ENCODE data around the gene DEFB132. TPM values are rescaled to one million over a fixed set of nuclear protein-coding genes. Genes with fewer than 3 reads are reported as not detected.
"Not testable (repeated sequence)": the region's sequence is repeated elsewhere in the genome, so short reads cannot be mapped to it uniquely, and the experiment has no call there.

DEFB132 gene, protein sequence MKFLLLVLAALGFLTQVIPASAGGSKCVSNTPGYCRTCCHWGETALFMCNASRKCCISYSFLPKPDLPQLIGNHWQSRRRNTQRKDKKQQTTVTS
- polyA plus RNA-seq (2013, experiment 1 of 2; ENCODE audit: insufficient read length), result not detected
- polyA plus RNA-seq (2013, experiment 2 of 2; ENCODE audit: insufficient read length), result not detected

DNA sequence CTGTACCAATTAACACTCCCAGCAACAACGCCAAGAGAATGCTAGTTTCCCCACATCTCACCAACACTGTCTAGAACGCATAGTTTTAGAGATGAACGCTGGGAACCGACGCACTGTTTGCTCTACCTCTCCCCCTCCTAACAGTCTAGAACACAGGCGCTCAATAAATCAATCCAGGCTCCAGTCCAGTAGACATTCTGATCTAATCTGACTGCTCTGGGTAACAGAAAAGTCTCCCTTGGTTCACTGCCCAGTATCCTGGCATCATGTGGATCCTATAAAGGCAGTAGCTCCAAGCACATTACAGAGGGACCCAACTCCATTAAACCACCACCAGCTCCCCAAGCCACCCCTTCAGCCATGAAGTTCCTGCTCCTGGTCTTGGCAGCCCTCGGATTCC is at the start of gene DEFB132:
Gene DEFB132, plus strand, starts transcription at position 306 of the 400 bp plus-strand sequence. Its CDS starts 55 bp downstream, at position 361.
- DNase-seq, result no peak

DNA sequence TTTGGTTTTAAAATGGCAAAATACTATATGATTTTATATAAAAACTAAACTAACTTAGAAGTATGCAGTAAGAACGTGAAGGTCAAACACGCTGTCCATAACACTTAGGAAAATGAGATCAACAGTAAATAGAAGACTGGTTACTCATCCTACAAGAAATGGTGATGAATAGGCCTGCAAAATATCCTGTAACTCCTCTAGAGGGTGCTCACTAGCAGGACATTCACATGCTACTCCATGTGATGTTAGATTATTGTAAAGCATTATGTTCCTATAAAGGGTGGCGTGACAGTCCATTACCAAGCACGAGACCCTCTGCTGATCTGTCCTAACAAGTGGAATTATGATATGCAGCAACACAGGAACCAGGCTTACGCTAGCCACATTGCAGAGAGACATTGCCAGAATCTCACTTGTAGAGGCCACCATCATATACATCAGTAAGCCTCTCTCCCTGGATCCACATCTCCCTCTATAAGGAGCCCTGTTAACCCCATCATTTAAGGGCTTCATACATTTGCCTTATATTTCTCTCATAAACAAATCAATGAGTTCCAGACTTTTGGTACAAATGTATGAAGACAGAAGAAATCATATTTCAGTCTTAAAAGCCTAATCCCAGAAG is 48.5 kb upstream of the DEFB132 start:
- DNase-seq, result peak; percentile 64

DNA sequence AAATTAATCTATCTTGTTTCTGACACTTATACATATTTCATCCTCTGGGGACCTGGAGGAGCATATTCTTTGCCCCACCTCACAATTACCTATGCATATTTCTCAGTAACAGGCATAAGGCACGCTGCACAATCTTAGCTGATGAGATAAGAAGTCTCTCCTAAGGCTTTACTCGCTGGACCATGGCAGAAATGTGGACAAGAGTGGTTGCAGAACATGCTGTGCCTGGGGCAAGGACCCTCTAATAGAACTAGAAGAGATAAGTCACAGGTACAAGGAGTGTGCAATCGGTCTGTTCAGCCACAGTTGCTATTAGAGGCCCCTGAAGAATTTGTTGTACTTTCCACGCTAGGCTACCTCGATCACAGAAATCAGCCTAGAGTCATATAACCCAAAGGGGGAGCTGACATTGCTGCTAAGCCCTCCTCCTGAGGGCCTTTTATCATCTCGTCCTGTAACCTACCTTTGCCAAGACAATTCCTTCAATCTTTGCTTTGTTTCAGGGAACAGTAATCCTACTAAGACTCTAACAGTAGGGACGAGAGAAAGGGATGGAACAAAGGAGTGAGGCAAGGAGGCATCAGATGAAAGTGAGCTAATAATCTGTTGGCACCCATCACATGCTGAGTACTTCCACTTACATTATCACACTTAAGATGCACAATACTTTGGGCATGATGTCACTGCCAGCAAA is 46.6 kb upstream of the DEFB132 start:
- DNase-seq, result no peak

DNA sequence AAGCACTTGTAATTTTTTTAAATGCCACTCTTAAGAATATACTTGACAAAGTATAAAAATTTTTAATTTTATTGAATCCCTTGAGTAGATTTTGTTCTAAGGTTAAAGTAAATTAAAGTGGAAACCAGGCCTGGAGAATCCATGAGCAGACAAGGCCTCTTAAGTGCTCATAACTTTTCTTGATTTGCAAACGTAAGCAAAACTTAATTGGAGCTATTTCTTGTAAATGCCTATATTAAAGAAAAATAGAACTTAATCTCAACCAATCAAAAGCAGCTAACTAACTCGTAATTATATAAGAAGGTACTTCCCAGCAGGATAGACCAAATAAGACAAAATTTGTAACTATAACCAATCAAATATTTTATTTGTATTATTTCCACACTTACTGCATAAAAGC is 43.1 kb upstream of the DEFB132 start:
- DNase-seq, result no peak

DNA sequence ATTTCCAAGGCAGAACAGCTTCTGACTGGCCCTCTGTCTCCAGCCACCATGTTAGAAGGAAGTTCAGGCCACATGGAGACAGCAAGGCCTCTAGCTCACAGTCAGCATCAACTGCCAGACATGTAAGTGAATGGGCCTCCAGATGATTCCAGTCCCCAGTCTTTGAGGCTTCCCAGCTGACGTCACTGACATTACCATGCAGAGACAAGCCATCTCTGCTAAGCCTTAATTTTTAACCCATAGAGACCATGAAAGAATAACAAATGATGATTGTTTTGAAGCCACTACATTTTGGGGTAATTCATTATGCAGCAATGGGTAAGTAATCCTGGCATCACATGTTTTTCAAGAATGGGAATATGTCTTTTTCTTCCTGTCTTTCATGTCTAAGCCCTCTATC is 41.7 kb upstream of the DEFB132 start:
- DNase-seq, result no peak

DNA sequence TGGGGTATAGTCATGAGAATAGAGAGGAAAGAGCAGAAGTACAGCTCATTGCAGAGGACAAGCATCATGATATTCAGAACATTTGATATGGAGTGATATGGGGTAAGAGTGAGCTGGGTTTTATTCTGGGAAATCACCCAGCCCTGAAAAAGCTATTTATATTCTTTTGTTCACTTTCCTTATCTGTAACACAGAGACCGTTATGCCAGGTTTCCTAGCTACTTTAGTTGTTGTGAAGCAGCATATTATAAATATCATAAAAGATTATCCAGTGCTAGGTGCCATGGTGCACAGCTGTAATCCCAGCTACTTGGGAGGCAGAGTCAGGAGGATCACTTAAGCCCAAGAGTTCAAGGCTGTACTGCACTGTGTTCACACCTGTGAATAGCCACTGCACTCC is 40.3 kb upstream of the DEFB132 start:
- no peak for DNase-seq

DNA sequence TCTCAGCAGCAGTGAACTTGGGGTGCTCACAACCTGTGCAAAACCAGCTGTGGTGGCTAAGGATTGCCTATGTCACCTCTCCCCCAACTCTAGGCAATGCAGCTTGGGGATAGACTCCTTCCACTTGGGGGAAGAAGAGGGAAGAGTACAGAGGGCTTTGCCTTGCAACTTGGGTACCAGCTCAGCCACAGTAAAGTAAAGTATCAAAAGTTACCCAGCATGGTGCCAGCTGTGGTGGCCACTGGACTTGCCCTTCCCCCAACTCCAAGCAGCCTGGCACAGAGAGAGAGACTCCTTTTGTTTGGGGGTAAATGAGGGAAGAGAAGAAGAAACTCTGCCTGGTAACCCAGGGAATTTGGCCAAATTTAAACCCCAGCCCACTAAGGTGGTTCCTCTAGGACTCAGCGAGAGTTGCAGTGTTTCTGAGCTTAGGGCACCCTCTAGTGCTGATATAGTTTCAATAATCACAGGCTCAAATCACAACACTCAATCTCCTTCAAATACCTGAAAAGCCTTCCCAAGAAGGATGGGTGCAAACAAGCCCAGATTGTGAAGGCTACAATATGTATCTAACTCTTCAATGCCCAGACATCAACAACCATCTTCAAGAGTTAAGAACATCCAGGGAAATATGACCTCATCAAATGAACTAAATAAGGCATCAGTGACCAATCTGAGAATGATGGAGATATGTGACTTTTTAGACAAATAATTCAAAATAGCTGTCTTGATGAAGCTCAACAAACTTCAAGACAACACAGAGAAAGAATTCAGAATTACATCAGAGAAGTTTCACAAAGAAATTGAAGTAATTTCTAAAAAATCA is 38.0 kb upstream of the DEFB132 start:
- no peak for DNase-seq

DNA sequence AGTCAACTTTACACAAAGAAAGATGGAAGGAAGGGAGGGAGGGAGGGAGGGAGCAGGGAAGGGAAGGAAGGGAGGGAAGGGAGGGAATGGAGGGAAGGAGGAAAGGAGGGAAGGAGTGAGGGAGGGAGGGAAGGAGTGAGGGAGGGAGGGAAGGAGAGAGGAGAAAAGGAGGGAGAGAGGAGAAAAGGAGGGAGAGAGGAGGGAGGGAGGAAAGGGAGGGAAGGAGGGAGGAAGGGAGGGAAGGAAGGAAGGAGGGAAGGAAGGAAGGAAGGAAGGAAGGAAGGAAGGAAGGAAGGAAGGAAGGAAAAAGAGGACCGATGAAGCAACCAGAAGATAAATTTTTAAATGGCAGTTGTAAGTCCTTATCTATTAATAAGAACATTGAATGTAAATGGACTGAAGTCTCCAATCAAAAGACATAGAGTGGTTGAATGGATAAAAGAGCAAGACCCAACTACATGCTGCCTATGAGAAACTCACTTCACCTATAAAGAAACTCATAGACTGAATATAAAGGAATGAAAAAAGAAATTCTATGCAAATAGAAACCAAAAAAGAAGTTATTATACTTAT is 36.2 kb upstream of the DEFB132 start:
- no peak for DNase-seq

DNA sequence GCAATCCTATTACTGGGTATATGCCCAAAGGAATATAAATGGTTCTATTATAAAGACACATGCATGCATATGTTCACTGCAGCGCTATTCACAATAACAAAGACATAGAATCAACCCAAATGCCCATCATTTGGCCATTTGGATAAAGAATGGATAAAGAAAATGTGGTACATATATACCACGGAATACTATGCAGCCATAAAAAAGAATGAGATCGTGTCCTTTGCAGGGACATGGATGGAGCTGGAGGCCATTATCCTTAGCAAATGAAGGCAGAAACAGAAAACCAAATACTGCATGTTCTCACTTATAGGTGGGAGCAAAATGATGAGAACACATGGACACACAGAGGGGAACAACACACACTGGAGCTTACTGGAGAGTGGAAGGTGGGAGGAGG is 31.6 kb upstream of the DEFB132 start:
- DNase-seq, result not testable (repeated sequence)

DNA sequence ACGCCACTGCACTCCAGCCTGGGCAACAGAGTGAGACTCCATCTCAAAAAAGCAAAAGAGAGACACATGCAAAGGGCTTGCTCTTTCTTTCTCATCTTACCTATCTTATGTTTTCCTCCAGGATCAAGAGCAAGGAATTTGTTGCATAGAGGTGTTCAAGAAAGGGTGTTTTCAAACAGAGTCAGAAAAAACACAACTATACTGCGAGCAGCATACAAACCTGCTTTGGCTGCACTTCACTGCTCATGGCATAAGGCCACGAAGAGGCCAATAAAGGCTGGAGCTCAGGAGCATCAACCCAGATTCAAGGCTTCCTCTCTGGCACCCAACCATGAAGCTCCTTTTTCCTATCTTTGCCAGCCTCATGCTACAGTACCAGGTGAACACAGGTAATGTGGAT is 30.6 kb upstream of the DEFB132 start, which contains the start of gene DEFB129:
Gene DEFB129, plus strand, starts transcription at position 301 of the 400 bp plus-strand sequence. Its CDS starts 31 bp downstream, at position 332.
- no peak for DNase-seq

DNA sequence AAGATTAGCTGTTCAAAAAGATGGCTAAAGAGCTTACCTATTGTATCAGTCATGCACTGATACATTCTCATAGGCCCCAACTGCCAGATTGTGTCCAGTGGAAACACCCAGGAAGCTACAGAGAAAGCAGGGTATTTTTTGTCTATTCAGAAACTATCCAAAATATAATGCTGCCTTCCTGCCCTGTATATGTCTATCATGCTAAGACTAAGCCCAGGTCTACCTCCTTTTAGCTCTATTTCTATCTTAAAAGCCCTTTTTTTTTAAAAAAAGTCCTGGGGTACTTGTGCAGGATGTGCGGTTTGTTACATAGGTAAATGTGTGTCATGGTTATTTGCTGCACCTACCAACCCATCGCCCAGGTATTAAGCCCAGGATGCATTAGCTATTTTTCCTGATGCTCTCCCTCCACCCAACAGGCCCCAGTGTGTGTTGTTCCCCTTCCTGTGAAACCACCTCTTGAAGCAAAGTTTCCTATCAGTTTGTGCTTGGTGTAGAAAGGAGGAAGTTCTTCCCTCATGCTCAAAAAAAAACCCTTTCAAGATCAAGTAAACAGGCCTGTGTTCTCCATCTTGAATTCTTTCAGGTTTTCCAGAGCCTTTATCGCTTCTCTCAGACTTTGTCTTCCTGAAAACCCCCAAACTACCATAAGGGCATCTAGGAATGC is 30.0 kb upstream of the DEFB132 start:
- no peak for DNase-seq

DNA sequence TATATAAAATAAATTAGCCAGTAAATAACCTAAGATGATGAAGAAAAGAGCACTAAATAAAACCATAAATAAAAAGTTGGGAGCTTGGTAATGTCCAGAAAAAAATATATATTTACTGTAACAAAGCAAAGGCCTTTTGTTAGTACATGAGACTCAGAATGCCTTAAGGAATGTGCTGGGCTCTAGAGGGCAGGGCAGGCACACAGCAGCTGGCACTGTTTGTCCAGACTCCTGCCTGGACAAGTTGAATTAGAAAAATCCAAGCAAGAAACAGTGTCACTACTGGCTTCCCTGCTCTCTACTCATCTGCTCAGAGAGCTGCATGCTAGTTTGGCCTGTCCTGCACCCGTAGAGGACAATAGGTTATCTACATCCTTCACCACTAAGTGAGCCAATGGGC is 21.6 kb upstream of the DEFB132 start:
- DNase-seq, result no peak

DNA sequence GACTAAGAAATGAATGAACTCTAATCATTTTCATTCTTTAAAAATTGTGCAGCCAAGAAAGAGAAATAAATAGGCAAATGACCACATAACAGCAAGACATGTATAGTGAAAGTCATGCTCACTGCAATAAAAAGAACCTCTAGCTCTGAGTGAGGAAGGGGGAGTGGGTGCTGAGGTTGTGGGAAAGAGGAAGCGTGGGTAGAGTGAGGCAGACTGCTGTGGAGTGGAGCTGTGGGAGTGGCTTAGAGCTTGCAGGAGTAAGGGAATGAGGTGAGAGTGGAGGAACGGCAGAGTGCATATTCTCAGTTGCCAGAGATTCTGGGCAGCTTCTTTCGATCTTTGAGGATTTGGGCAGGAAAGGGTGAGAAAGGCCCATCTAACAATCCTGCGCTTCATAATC is 20.0 kb upstream of the DEFB132 start:
- DNase-seq, result no peak

DNA sequence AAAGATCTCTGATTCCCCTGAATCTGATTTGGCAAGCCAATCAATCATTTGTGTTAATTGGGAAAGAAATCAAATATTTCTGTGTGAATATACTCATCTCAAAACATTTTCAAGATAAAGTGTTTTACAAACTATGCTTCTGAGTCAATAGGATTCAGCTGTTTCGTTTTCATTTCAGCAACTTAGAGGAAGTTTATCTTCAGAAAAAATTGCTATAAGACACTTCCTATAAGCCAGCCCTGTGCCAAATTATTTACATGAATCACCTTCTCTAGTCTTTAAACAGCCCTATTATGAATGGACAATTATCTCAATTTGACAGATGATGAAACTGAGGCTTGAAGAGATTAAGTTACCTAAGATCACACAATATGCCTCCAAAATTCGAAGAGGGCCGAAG is 19.6 kb upstream of the DEFB132 start:
- DNase-seq, result no peak

DNA sequence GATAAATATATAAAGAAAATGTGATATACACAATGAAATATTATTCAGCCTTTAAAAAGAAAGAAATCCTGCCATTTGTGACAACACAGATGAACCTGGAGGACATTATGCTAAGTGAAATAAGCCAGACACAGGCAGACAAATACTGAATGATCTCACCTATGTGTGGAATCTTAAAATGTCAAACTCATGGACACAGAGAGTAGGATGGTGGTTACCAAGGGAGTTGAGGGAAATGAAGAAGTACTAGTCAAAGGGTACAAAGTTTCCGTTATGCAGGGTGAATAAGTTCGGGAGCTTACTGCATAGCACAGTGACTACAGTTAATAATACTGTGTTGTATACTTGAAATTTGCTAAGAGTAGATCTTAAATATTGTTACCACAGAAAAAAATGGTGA is 14.6 kb upstream of the DEFB132 start:
- no peak for DNase-seq

DNA sequence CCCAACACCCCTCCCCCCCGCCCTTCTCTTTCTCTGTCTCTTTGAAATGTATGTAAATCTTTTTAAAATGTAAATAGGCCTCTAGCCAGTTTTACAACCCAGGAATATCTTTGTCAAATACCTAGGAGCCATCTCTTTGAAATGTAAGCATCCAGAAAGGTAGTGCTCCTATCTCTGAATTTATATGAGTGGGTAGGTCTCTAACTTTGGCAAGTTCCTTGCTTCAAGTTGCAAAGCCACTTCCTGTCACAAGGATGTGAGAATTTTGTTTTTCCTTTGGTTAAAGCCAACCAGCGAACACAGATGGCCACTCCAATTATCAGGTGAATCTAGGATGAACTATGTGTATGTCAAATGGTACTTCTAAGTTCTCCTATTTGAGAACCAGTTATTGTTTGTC is 6.2 kb upstream of the DEFB132 start:
- DNase-seq, result no peak

DNA sequence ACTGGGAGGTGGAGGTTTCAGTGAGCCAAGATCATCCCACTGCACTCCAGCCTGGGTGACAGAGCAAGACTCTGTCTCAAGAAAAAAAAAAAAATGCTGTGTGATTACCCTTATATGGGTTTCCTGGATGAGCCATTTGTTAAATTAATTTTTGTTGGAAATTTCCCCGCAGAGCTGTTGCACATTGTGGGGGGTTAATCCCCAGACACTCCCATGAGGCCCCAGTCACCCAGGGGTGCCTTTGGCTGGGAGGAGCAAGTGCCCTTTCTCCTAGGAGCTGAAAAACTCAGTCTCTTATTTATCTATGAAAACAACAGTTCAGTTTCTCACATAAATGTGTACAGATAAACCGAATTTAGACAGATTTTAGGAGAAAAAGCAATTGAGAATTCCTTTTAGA is 4.7 kb upstream of the DEFB132 start:
- DNase-seq, result no peak

DNA sequence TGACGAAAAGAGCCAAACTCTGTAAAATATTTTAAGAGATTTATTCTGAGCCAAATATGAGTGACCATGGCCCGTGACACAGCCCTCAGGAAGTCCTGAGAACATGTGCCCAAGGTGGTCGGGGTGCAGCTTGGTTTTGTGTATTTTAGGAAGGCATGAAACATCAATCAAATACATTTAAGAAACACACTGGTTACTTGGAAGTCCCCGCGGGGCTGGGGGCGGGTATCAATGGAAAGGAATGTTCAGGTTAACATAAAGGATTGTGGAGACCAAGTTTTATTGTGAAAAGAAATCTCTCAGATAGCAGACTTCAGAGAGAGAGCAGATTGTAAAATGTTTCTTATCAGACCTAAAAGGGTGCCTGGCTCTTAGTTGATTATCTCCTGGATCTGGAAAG is 4.1 kb upstream of the DEFB132 start:
- DNase-seq, result not testable (repeated sequence)

DNA sequence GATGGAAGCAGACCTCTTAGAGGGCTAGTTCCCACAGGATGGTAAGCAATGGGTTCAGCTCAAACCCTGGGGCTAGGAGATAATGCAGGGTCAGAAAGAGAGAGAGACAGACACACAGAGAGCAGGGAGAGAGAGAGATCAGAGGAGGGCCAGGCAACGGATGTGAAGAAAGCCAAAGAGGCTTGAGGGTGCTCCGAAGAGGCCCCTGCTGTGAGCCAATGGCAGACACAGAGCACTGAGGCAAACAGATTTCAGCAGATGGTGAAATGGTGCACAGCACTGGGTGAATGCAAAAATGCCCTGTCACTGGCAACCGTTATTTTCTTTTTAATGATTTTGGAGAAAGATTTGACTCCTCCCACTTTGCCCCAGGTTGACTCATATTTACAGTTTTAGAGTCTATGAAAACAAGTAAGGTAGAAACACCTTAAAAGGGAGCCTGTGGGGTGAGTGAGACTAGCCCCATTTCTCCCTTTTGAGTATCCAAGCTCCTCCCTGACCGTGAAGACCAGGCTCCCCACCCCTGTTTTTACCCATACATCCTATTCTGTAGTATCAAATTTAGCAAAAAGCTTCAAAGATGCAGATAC is 840 bp downstream of the DEFB132 start:
- no peak for DNase-seq

DNA sequence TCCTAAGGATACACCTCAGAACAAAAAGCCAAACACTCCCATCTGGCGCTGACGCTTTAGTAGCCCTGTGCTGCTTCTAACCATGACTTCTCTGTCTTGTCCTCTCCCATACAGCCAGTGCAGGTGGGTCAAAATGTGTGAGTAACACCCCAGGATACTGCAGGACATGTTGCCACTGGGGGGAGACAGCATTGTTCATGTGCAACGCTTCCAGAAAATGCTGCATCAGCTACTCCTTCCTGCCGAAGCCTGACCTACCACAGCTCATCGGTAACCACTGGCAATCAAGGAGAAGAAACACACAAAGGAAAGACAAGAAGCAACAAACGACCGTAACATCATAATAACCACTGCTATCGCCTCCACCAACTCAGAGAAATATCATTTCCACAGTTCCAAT is 1.4 kb downstream of the DEFB132 start:
- peak; percentile 24 for DNase-seq

DNA sequence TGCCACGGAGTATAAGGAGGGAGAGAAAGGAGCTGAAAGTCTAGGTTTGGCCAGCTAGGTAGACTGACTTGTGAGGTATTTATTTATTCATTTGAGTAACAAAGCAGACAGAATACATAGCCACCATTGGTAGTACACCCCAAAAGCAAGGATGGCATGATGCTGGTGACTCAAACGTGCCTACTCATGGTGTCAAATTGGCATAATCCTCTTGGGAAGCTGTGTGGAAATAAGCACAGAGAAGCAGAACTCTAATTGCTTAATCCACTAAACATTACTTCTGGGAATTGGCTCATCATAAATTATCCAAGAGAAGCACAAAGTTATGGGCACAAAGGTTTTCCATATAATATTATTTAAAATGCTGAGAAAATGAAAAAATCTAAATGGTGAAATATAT is 2.5 kb downstream of the DEFB132 start:
- no peak for DNase-seq

DNA sequence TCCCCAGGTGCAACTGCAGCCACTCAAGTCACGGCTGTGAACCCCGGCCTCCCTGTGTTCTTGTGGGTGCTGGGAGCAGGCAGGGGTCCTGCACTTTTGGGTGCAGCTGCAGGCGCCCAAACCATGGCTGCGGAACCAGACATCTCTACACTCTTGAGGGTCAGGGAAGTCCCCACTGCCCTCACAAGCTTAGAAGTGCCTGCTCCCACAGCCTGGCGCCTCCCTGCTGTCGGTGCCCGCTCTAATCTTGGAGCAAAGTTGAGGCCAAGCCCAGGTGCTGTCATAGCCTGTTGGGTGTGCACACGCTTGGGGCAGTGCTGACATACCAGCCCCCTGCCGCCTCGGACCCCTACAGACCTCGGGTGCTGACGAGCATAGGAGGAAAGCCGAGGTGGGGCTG is 6.2 kb downstream of the DEFB132 start:
- DNase-seq, result no peak

Measured in fibroblast of skin of abdomen (primary cell).